KOPT-K1 (cell line): ENCODE data around the gene ARHGAP22.

ENCODE experiments used
- H3K27ac ChIP-seq: fragments of 200-600 bp; sonication (generic); 2 replicates; pipeline ENCODE4 v1.5.1; 2016; ENCODE audit warnings: antibody characterized with exemption, mild to moderate bottlenecking, low read depth, low read length; ENCODE audit not compliant: poor library complexity, severe bottlenecking
- H3K36me3 ChIP-seq: fragments of 200-600 bp; sonication (generic); 2 replicates; pipeline ENCODE4 v1.5.1; 2017; ENCODE audit warnings: antibody characterized with exemption, mild to moderate bottlenecking, low read length, moderate library complexity; ENCODE audit not compliant: insufficient read depth
- H3K9me3 ChIP-seq: fragments of 200-600 bp; sonication (generic); 2 replicates; pipeline ENCODE4 v1.5.1; 2017; ENCODE audit warnings: antibody characterized with exemption, low read length, mild to moderate bottlenecking; ENCODE audit not compliant: insufficient read depth, poor library complexity, severe bottlenecking

Gene ARHGAP22

GRCh38 chr10:48494611-48495010 lies 110.3 kb downstream of the ARHGAP22 start:
- Histone ChIP-seq H3K27ac (peak overlapping the region; percentile 68), H3K9me3 (no peaks in the 10 kb centered on the region), H3K36me3 (no peaks in the 10 kb centered on the region)

- H3K36me3 ChIP-seq, result no peaks in the 10 kb centered on the region
- no peaks in the 10 kb centered on the region for H3K9me3 ChIP-seq
- H3K27ac ChIP-seq, result peak overlapping the region; percentile 68
These were observed 110.8 kb downstream of the ARHGAP22 start for GRCh38 chr10:48494073-48494472.

DNA sequence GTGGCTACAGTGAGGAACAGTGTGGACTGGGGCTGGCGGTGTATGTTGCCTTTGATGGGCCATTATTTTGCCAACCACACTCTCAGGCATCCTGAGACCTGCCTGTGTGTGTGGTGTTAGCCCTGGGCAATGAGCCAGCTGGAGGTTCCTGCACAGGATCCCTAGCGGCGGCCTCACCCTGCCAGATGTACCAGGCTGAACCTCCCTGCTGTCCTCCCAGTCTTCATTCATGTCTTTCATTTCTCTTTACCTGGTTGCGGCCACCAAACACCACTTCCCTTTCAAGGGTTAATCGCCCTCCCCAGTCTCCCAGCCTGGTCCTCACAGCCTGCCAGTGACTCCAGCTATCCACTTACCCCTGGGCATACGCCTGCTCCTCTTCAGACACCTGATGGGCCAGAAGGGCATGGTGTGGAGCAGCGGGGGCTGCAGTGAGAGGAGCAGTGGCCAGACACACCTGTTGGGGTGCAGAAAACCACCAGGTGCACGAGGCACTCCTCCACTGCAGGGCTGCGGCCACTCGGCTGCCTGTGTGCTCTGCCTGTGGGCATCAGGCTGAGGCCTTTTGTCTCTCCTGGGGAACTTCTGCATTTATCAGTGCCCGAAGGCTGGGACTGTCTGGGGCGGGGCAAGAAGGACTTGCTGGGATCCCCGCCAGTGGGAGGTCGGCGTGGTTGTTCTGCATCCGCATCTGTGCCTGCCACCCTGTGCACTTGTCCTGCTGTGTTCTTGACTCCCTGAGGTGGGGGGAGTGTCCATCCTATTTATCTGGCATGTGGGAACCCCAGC lies 111.6 kb downstream of the ARHGAP22 start:
- Histone ChIP-seq H3K9me3 (no peaks in the 10 kb centered on the region), H3K27ac (peak overlapping the region; percentile 68), H3K36me3 (no peaks in the 10 kb centered on the region)

- no peaks in the 10 kb centered on the region for H3K9me3 ChIP-seq
- H3K27ac ChIP-seq, result no peak overlapping the region
- no peaks in the 10 kb centered on the region for H3K36me3 ChIP-seq
These were observed 112.7 kb downstream of the ARHGAP22 start for GRCh38 chr10:48492201-48492600.

GRCh38 chr10:48491392-48492139 lies 113.3 kb downstream of the ARHGAP22 start:
- H3K9me3 ChIP-seq, result no peaks in the 10 kb centered on the region
- no peak overlapping the region for H3K27ac ChIP-seq
- no peaks in the 10 kb centered on the region for H3K36me3 ChIP-seq

GRCh38 chr10:48490946-48491345 lies 113.9 kb downstream of the ARHGAP22 start:
- H3K36me3 ChIP-seq, result no peaks in the 10 kb centered on the region
- H3K27ac ChIP-seq, result no peak overlapping the region
- no peaks in the 10 kb centered on the region for H3K9me3 ChIP-seq

DNA sequence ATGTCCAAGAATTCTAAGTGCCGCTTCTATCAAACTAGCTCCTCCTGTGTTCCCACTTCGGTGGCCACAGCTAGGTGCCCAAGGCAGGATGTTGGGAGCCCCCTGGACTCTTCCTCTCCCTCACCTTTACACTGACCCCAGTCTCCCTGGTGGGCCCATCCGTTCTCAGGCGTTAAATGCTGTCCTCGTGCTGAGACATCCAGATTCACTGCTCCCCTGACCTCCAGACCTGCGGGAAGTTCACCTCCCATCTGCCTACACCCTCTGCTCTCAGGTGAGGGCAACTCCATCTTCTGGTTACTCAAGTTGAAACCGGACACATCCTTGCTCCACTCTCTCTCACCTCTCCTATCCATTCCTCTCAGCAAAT lies 114.3 kb downstream of the ARHGAP22 start:
- H3K9me3 ChIP-seq, result no peaks in the 10 kb centered on the region
- H3K36me3 ChIP-seq, result no peaks in the 10 kb centered on the region
- H3K27ac ChIP-seq, result no peak overlapping the region

DNA sequence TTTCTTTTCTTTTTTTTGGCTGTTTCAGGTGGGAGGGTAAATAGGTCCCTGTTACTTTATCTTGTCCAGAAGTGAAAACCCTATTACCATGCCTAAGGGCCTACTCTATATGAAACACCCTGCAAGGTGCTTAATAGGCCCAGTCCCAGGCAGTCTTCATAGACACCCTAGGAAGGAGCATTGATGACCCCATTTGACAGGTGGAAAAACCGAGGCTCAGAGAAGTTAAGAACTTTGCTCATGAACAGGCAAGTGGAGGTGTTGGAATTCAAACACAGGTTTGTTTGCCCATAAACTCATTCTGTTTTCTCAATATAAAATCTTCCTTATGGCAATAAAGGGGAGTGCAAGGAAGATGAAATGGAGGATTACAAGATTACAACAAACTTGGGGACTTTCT lies 115.8 kb downstream of the ARHGAP22 start:
- Histone ChIP-seq H3K9me3 (no peaks in the 10 kb centered on the region), H3K36me3 (no peaks in the 10 kb centered on the region), H3K27ac (no peak overlapping the region)

GRCh38 chr10:48487244-48487643 lies 117.6 kb downstream of the ARHGAP22 start:
- H3K36me3 ChIP-seq, result no peaks in the 10 kb centered on the region
- H3K9me3 ChIP-seq, result no peaks in the 10 kb centered on the region
- no peak overlapping the region for H3K27ac ChIP-seq

DNA sequence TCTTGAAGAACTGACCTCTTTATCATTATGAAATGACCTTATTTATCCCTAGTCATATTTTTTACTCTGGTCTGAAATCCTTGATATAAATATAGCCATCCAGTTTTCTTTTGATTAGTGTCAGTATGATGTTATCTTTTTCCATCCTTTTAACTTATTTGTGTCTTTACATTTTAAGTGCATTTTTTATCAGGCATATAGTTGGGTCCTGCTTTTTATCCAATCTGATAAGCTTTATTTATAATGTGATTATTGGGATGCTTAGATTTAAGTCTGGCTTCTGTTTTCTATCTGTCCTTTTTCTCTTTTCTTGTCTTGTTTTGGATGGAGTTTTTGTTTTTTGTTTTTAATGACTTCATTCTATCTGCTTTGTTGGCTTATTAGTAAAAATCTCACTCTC lies 119.2 kb downstream of the ARHGAP22 start:
- Histone ChIP-seq H3K36me3 (no peaks in the 10 kb centered on the region), H3K27ac (no peak overlapping the region), H3K9me3 (no peaks in the 10 kb centered on the region)

GRCh38 chr10:48484911-48485310 lies 120.0 kb downstream of the ARHGAP22 start:
- Histone ChIP-seq H3K27ac (no peak overlapping the region), H3K9me3 (no peaks in the 10 kb centered on the region), H3K36me3 (no peaks in the 10 kb centered on the region)

DNA sequence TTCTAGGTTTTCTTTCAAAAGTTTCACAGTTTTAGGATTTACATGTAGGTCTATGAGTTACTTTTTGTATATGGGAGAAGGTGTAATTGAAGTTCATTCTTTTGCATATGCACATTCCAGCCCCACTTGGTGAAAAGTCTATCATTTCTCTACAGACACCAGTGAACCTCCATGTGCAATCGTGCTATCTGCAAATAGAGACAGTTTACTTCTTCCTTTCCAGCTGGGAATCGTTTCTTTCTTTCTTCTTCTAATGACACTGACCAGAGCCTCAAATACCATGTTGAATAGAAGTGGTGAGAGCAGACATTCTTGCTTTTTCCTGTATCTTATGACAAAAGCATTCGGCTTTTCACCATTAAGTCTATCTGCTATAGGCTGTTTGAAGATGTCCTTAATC lies 122.7 kb downstream of the ARHGAP22 start:
- H3K9me3 ChIP-seq, result no peaks in the 10 kb centered on the region
- no peaks in the 10 kb centered on the region for H3K36me3 ChIP-seq
- no peak overlapping the region for H3K27ac ChIP-seq

- no peak overlapping the region for H3K27ac ChIP-seq
- no peaks in the 10 kb centered on the region for H3K36me3 ChIP-seq
- no peaks in the 10 kb centered on the region for H3K9me3 ChIP-seq
These were observed 123.5 kb downstream of the ARHGAP22 start for GRCh38 chr10:48481385-48481784.

- no peaks in the 10 kb centered on the region for H3K9me3 ChIP-seq
- H3K27ac ChIP-seq, result no peak overlapping the region
- H3K36me3 ChIP-seq, result no peaks in the 10 kb centered on the region
These were observed 124.2 kb downstream of the ARHGAP22 start for GRCh38 chr10:48480397-48481374.
